HG03439 (cell line): ENCODE data around the gene LYVE1.
"Not testable (repeated sequence)": the region's sequence is repeated elsewhere in the genome, so short reads cannot be mapped to it uniquely, and the experiment has no call there.

Experiments used
- ATAC-seq: cut with Tn5 transposase; IDR thresholded peaks from one replicate; pipeline ENCODE4 v1.9.1; 2021; ENCODE audit warnings: mild to moderate bottlenecking, moderate library complexity; ENCODE audit not compliant: unreplicated experiment

Gene LYVE1

GRCh38 chr11:10568486-10568941 is at the start of gene LYVE1:
Gene LYVE1 (minus strand): TSS chr11:10568665. CDS start chr11:10568532, 133 bp downstream.
- ATAC-seq, result no peak

GRCh38 chr11:10617551-10617950 is 49.1 kb upstream of the LYVE1 start:
- no peak for ATAC-seq

GRCh38 chr11:10611979-10612862 is 43.8 kb upstream of the LYVE1 start:
- ATAC-seq, result no peak

GRCh38 chr11:10609636-10610035 is 41.2 kb upstream of the LYVE1 start:
- ATAC-seq, result no peak

- no peak for ATAC-seq
Measured at GRCh38 chr11:10608584-10608983, 40.1 kb upstream of the LYVE1 start.

- no peak for ATAC-seq
Measured at GRCh38 chr11:10607462-10608132, 39.1 kb upstream of the LYVE1 start.

GRCh38 chr11:10606536-10607208 is 38.2 kb upstream of the LYVE1 start:
- ATAC-seq, result no peak

- no peak for ATAC-seq
Measured at GRCh38 chr11:10605941-10606381, 37.5 kb upstream of the LYVE1 start.

- no peak for ATAC-seq
Measured at GRCh38 chr11:10604798-10605197, 36.3 kb upstream of the LYVE1 start.

GRCh38 chr11:10604340-10604748 is 35.9 kb upstream of the LYVE1 start:
- ATAC-seq, result no peak

- ATAC-seq, result no peak
Measured at GRCh38 chr11:10603721-10604297, 35.3 kb upstream of the LYVE1 start.

- no peak for ATAC-seq
Measured at GRCh38 chr11:10602945-10603344, 34.5 kb upstream of the LYVE1 start.

- no peak for ATAC-seq
Measured at GRCh38 chr11:10602366-10602765, 33.9 kb upstream of the LYVE1 start.

GRCh38 chr11:10601837-10602236 is 33.4 kb upstream of the LYVE1 start:
- ATAC-seq, result no peak

- ATAC-seq, result no peak
Measured at GRCh38 chr11:10600570-10601248, 32.2 kb upstream of the LYVE1 start.

- no peak for ATAC-seq
Measured at GRCh38 chr11:10599388-10600175, 31.1 kb upstream of the LYVE1 start.

GRCh38 chr11:10598816-10599215 is 30.4 kb upstream of the LYVE1 start:
- ATAC-seq, result no peak

- no peak for ATAC-seq
Measured at GRCh38 chr11:10597877-10598351, 29.4 kb upstream of the LYVE1 start.

GRCh38 chr11:10595840-10596239 is 27.4 kb upstream of the LYVE1 start:
- not testable (repeated sequence) for ATAC-seq

- no peak for ATAC-seq
Measured at GRCh38 chr11:10594407-10594806, 25.9 kb upstream of the LYVE1 start.
